HG02870 (cell line): ENCODE data around the gene MIOX.

Experiments used
- ATAC-seq: cut with Tn5 transposase; IDR thresholded peaks from one replicate; pipeline ENCODE4 v1.9.1; 2021; ENCODE audit warnings: mild to moderate bottlenecking, moderate library complexity; ENCODE audit not compliant: unreplicated experiment

The MIOX gene

DNA sequence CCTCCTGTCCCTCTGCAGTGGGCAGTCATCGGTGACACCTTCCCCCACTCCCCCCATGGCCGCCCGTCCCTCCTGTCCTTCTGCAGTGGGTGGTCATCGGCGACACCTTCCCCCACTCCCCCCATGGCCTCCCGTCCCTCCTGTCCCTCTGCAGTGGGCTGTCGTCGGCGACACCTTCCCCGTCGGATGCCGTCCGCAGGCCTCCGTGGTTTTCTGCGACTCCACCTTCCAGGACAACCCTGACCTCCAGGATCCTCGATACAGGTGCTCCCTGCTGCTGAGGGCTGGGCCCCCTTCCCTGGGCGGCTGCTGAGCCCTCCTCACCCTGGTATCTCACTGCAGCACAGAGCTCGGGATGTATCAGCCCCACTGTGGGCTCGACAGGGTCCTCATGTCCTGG is 2.2 kb downstream of the MIOX start:
- no peak for ATAC-seq

GRCh38 chr22:50489363-50490243 is 2.9 kb downstream of the MIOX start:
- no peak for ATAC-seq

GRCh38 chr22:50490531-50491308 is 4.1 kb downstream of the MIOX start:
- ATAC-seq, result no peak

- no peak for ATAC-seq
Measured at GRCh38 chr22:50497093-50497492, 10.4 kb downstream of the MIOX start.

DNA sequence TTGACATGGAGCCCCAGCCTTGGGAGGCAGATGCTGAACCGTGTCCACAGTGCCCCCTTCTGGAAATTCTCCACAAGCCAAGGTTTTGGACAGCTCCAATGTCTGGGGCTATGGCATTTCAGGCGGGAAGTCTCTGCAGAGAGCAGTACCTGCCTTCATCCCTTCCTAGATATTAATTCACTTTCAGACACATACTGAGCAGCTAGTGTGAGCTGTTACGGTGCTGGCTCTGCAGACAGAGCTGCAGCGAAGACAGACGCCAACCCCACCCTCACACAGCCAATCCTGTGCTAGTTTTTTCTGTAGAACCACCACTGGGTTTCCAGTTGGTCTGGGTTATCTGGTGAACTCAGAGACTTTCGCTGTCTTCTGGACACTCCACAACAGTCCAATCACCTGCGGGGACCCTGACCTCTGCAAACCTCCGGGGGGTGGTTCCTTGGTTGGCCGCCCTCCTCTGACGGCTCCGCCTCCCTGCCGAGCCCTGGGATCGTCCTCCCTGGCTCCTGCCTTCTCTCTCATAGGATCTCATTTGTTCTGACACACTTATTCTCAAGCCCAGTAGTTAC is 11.7 kb downstream of the MIOX start:
- no peak for ATAC-seq

DNA sequence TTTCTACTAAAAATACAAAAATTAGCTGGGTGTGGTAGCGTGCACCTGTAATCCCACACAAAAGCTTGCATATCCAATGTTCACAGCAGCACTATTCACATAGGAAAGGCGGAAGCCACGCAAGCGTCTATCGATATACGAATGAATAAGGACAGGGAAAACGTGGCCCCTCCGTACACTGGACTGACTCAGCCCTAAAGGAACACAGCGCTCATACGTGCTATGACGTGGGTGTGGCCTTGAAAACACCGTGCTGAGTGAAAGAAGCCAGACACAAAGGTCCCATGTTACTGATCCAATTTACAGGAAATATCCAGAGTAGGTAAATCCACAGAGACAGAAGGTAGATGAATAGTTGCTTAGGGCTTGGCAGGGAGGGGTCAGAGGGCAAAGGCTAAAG is 13.8 kb downstream of the MIOX start:
- no peak for ATAC-seq

DNA sequence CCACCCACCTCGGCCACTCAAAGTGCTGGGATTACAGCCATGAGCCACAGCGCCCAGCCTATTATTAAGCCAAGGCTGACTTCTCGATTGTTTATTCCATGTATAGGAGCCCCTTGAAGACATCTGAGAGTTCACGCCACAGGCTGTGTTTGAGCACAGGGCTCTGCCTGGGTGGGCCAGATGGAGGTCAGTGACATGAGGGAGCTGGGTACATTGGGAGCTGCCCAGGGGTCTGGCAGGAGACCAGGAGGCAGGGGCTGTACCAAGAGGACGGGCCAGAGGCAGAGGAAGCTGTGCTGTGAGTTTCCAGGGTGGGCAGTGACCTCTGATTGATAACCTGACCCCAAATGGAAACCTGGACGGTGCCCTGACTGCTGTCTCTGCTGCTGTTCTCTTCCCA is 15.4 kb downstream of the MIOX start:
- ATAC-seq, result no peak

DNA sequence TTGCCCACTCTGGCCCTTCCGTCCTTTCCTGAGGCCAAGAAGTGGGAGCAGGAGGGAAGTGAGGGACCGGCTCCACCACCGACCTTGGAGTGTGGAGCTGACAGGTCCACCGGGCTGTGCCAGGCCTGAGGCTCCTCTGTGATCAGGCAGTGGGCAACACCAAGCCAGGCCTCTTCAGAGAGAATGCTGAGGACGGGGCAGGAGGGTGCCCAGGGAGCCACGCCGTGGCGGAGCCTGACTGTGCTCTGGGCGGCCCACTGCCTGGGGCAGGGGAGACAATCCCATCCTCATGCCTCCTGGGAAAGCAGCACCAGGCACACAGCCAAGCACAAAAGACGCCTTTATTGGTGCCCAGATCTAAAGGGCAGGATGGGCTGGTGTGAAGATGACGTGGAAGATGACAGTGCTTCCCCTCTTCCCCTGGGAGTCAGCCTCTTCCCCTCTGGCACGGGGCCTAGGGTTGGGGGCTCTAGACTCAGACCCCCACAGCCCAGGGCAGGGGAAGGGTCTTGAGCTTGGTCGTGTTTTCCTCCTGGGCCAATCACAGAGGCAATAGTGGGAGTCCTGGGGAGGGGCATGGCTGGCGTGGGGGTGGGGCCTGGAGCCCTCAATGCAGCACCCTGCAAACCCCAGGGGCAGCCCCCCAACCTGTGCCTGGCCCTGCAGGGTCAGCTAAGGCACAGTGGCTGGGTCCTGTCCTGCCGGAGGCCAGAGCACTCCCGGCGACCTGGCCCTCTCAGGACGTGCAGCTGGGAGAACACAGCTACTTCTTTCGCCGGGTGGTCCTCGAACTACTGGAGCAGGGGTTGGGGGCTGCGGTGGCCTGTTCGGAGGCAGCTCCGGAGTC is 16.2 kb downstream of the MIOX start:
- no peak for ATAC-seq

DNA sequence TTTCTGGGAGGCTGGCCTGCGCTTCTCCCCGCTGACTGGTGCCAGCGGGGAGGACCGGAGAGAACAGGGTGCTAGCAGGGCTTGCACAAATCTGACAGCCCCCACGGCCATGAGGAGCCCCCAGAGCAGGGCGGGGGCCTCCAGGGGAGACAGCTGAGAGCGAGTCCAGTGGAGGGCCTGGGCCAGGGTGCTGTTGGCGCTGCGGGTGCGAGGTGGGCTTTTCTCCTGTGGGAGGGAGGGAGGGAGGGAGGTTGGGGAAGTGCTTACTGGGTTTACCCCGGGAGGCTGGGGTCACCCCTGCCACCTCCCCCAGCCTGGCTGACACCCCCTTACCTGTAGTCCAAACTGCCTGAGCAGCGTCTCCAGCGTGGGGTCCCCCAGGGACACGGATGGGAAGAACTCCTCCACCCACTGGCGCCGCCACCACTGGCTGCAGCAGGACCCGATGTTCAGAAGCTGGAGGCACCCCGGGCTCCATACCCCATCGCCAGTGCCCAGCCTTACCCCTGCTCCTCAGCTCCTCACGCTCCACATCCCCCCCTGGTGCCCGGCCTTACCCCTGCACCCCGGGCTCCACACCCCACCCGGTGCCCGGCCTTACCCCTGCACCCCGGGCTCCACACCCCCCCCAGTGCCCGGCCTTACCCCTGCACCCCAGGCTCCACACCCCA is 17.0 kb downstream of the MIOX start:
- no peak for ATAC-seq

GRCh38 chr22:50504369-50505211 is 17.9 kb downstream of the MIOX start:
- no peak for ATAC-seq

GRCh38 chr22:50505276-50505775 is 18.7 kb downstream of the MIOX start:
- no peak for ATAC-seq

- ATAC-seq, result no peak
Measured at GRCh38 chr22:50505776-50506610, 19.3 kb downstream of the MIOX start.

DNA sequence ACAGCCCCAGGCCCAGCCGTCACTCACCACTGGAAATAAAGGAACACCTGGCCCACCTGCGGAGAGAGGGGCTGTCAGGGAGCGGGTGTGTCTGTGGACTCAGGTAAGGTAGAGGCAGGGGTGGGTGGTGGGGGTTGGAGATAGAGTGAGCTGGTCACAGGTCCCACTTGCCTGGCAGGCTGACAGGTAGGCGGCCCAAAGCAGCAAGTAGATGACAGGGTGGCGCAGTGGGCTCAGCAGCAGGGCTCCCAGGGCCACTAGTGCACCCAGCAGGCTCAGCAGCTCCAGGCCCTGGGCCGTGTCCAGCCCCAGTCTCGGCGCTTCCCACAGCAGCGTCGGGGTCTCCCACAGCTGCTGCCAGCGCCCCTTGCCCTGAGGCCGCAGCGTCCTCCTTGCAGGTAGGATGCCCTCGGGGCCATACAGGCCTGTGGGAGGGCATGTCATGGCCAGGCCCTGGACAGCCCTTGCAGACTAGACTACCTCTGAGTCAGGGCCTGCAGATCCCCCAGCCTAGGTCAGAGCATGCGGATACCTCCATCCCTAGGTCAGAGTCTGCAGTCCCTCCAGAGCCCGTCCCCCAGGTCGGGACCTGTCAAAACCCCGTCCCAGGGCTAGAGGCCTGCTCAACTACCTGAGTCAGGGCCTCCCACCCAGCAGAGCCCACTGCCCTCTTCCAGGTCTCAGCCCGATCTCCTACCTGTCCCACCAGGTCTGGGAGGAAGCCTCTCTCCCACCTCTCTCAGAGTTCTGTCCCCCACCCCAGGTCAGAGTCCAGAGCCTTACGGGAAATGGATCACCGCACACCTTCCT is 20.2 kb downstream of the MIOX start:
- ATAC-seq, result no peak

- ATAC-seq, result peak; percentile 56
Measured at GRCh38 chr22:50507421-50507990, 20.8 kb downstream of the MIOX start, which contains the start of gene LMF2. TSS of gene LMF2 (minus strand) at chr22:50507702. CDS start at chr22:50507675, 27 bp downstream.

DNA sequence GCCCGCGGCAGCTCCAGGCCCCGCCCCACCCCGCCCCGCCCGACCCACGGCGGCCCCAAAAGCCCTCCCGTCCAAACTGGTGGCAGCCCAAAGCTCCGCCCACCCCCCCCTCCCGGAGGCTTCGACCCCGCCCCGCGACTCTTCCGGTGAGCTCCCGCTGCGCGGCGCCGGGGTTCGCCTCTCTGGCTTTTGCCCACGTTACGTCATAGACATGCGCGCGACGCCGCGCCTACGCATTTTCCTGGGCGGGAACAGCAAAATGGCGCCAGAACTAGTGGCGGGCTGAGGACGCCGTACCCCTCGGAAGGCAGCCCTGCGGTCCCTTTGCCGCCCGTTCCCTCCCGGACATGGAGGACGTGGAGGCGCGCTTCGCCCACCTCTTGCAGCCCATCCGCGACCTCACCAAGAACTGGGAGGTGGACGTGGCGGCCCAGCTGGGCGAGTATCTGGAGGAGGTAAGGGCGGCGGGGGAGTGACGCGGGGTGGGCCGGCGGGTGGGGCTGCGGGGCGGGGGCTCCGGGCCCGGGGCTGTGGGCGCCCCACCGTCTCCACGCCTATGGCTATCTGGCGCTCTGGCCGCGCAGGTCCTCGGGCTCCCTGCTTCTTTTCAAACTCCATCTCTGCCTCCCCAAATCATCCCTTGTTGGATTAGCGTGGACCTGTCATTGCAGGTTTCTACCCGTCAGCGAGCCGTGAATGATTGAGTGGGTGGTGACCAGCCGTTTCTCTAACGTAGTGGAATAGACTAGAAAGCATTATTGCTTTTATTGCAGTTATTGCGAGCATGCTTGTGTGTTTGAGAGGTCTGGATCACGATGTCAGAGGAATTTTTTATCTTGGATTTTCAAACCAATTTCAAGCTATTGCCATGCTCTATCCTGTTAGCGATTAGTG is 21.6 kb downstream of the MIOX start, which contains the start of gene NCAPH2:
Gene NCAPH2, plus strand, starts transcription at position 234 of the 894 bp plus-strand sequence. Its CDS starts 114 bp downstream, at position 348.
- peak; percentile 75 for ATAC-seq

GRCh38 chr22:50508897-50509296 is 22.2 kb downstream of the MIOX start:
- no peak for ATAC-seq
